Effector memory CD4-positive, alpha-beta T cell (primary cell): ENCODE data around the gene EXTL1.

Experiments
- DNase-seq, 3 donors: peaks; one replicate each; pipeline ENCODE4 v3.0.0-alpha.2; 2020
- H3K27ac ChIP-seq: 2 replicates; pipeline ENCODE4 v1.7.0; 2013; ENCODE audit warnings: mild to moderate bottlenecking, low read length, moderate library complexity; ENCODE audit not compliant: insufficient read depth, poor library complexity, severe bottlenecking
- H3K27me3 ChIP-seq: replicated peaks from 2 replicates; pipeline ENCODE4 v1.7.0; 2013; ENCODE audit warnings: mild to moderate bottlenecking, low read length; ENCODE audit not compliant: insufficient read depth, control insufficient read depth, poor library complexity, severe bottlenecking
- H3K36me3 ChIP-seq: 2 replicates; pipeline ENCODE4 v1.7.0; 2013; ENCODE audit warnings: mild to moderate bottlenecking, low read length, moderate library complexity; ENCODE audit not compliant: control insufficient read depth, insufficient read depth
- H3K4me1 ChIP-seq: 2 replicates; pipeline ENCODE4 v1.7.0; 2013; ENCODE audit warnings: low read length, mild to moderate bottlenecking; ENCODE audit not compliant: control insufficient read depth, insufficient read depth, poor library complexity, severe bottlenecking
- H3K4me3 ChIP-seq: 2 replicates; pipeline ENCODE4 v1.7.0; 2013; ENCODE audit warnings: low read length, low read depth, mild to moderate bottlenecking; ENCODE audit not compliant: insufficient read depth, poor library complexity, severe bottlenecking
- H3K9me3 ChIP-seq: 2 replicates; pipeline ENCODE4 v1.7.0; 2013; ENCODE audit warnings: mild to moderate bottlenecking, low read length, moderate library complexity; ENCODE audit not compliant: control insufficient read depth

The EXTL1 gene

GRCh38 chr1:26014179-26014578 is 7.4 kb upstream of the EXTL1 start:
- no peaks in the 10 kb centered on the region for H3K36me3 ChIP-seq
- H3K4me3 ChIP-seq: no peak overlapping the region
- H3K27ac ChIP-seq: no peak overlapping the region
- no peaks in the 10 kb centered on the region for H3K9me3 ChIP-seq
- no peak for DNase-seq
- no peaks in the 10 kb centered on the region for H3K27me3 ChIP-seq
- no peaks in the 10 kb centered on the region for H3K4me1 ChIP-seq

- DNase-seq: no peak
- no peaks in the 10 kb centered on the region for H3K4me1 ChIP-seq
- no peaks in the 10 kb centered on the region for H3K36me3 ChIP-seq
- H3K27ac ChIP-seq: no peak overlapping the region
- H3K27me3 ChIP-seq: no peaks in the 10 kb centered on the region
- no peak overlapping the region for H3K4me3 ChIP-seq
- no peaks in the 10 kb centered on the region for H3K9me3 ChIP-seq
Observed at GRCh38 chr1:26015358-26015757, 6.2 kb upstream of the EXTL1 start.

DNA sequence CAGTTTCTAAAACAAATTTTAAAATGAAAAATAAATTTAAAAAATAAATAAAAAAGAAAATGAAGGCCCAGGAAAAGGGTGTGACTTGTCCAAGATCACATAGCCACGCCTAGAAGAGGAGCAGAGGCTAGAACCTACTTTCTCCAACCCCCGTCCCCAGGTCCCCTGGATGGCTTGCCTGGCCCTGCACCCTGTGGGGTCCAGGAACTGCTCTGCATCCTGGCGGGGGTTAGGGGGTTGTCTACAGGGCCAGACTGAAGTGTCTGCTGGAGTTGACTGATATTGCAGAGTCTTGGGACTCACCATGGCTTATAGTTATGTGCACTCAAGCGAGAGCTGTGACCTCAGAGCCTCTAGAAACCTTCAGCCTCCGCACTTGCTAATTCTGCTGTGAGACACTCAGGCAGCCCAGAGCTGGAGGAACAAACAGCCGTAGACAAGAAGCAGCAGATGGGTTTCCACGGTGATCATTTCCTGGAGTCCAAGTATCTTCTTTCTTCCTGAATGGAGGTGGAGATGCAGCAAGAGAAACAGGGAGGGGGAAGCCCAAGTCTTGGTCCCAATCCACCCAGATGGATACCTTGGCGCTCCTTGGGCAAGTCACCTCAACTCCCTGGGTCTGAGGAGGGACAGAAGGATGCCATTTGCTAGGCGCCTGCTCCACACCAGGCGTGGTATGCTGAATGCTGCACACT is 5.2 kb upstream of the EXTL1 start:
- no peaks in the 10 kb centered on the region for H3K27me3 ChIP-seq
- no peaks in the 10 kb centered on the region for H3K36me3 ChIP-seq
- no peak for DNase-seq
- no peak overlapping the region for H3K27ac ChIP-seq
- H3K4me1 ChIP-seq: no peaks in the 10 kb centered on the region
- no peaks in the 10 kb centered on the region for H3K9me3 ChIP-seq
- no peak overlapping the region for H3K4me3 ChIP-seq

DNA sequence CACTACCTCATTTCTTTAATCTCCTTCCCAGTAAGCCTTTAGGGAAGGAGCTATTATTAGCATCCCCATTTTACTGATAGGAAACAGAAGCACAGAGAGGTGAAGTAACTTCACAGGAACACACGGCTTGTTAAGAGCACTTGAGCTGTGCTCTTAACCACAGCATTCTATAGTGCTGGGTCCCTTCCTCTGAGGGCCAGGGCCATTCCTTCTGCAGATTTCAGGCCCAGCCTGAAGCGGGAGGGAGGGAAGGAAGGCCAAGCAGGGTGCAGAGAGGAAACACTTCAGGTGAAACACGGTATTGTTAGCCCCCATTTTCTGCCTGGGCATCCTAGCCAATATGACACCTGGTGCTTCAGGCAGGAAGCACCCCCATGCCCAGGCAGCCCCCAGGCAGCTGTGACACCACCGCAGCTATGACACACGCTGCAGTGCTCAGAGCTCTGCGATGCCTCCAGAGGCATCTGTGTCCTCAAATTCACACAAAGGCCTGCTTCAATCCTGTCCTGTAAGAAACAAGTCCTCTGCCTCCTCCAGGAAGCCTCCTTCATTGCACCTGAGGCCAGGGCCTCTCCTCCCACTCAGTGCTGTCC is 4.5 kb upstream of the EXTL1 start:
- no peaks in the 10 kb centered on the region for H3K9me3 ChIP-seq
- no peaks in the 10 kb centered on the region for H3K27me3 ChIP-seq
- H3K27ac ChIP-seq: no peak overlapping the region
- H3K4me1 ChIP-seq: no peaks in the 10 kb centered on the region
- no peak for DNase-seq
- H3K36me3 ChIP-seq: no peaks in the 10 kb centered on the region
- no peak overlapping the region for H3K4me3 ChIP-seq

GRCh38 chr1:26017606-26018005 is 4.0 kb upstream of the EXTL1 start:
- H3K4me1 ChIP-seq: no peaks in the 10 kb centered on the region
- no peaks in the 10 kb centered on the region for H3K36me3 ChIP-seq
- H3K4me3 ChIP-seq: no peak overlapping the region
- no peaks in the 10 kb centered on the region for H3K27me3 ChIP-seq
- H3K9me3 ChIP-seq: no peaks in the 10 kb centered on the region
- H3K27ac ChIP-seq: no peak overlapping the region
- no peak for DNase-seq

GRCh38 chr1:26019641-26020315 is 1.8 kb upstream of the EXTL1 start:
- Histone ChIP-seq H3K27ac (no peak overlapping the region), H3K4me3 (no peak overlapping the region), H3K36me3 (no peaks in the 10 kb centered on the region), H3K27me3 (no peaks in the 10 kb centered on the region), H3K4me1 (no peaks in the 10 kb centered on the region), H3K9me3 (no peaks in the 10 kb centered on the region)
- DNase-seq: no peak

GRCh38 chr1:26020330-26020768 is 1.2 kb upstream of the EXTL1 start:
- H3K4me3 ChIP-seq: no peak overlapping the region
- H3K4me1 ChIP-seq: no peaks in the 10 kb centered on the region
- no peaks in the 10 kb centered on the region for H3K36me3 ChIP-seq
- H3K27ac ChIP-seq: no peak overlapping the region
- DNase-seq: no peak
- H3K9me3 ChIP-seq: no peaks in the 10 kb centered on the region
- H3K27me3 ChIP-seq: no peaks in the 10 kb centered on the region

- DNase-seq: no peak
- Histone ChIP-seq H3K36me3 (no peaks in the 10 kb centered on the region), H3K9me3 (no peaks in the 10 kb centered on the region), H3K27me3 (no peaks in the 10 kb centered on the region), H3K27ac (no peak overlapping the region), H3K4me1 (no peaks in the 10 kb centered on the region), H3K4me3 (no peak overlapping the region)
Observed at GRCh38 chr1:26020941-26021646, 481 bp upstream of the EXTL1 start.

DNA sequence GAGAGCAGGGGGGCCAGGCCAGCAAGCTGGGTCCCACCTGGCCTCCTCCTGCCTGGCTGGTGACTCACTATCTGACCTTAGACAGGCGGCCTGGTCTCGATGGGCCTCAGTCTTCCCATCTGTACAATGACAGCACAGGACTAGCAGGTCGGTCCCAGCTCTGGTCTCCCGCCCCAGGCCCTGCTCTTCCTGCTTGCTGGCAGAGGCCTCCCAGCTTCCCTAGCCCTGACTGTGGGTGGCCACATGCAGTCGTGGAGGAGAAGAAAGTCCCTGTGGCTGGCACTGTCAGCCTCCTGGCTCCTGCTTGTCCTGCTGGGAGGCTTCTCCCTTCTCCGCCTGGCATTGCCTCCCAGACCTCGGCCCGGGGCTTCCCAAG is 817 bp downstream of the EXTL1 start:
- H3K4me1 ChIP-seq: no peaks in the 10 kb centered on the region

DNA sequence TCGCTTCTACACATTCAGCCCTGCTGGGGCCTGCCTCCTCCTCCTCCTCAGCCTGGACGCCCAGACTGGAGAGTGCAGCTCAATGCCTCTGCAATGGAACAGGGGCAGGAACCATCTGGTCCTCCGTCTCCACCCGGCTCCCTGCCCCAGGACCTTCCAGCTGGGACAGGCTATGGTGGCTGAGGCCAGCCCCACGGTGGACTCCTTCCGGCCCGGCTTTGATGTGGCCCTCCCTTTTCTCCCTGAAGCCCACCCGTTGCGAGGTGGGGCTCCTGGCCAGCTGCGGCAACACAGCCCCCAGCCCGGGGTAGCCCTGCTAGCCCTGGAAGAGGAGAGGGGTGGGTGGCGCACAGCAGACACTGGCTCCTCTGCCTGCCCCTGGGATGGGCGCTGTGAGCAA is 1.4 kb downstream of the EXTL1 start:
- no peaks in the 10 kb centered on the region for H3K9me3 ChIP-seq
- H3K36me3 ChIP-seq: no peaks in the 10 kb centered on the region
- H3K4me3 ChIP-seq: no peak overlapping the region
- H3K27ac ChIP-seq: no peak overlapping the region
- no peaks in the 10 kb centered on the region for H3K27me3 ChIP-seq
- DNase-seq: no peak
- H3K4me1 ChIP-seq: no peaks in the 10 kb centered on the region

More for the DNA sequence above, 817 bp downstream of the EXTL1 start:
- DNase-seq: no peak
- Histone ChIP-seq H3K27me3 (no peaks in the 10 kb centered on the region), H3K4me3 (no peak overlapping the region), H3K36me3 (no peaks in the 10 kb centered on the region), H3K9me3 (no peaks in the 10 kb centered on the region), H3K27ac (no peak overlapping the region)
